Smooth muscle cell of the coronary artery (primary cell): ENCODE measurements around the gene SHISA7. TPM values are rescaled to one million over a fixed set of nuclear protein-coding genes. Genes with fewer than 3 reads are reported as not detected.

Experiments
- total RNA-seq: library from RNA; depleted of rRNA; stranded (reverse); fragments of >200 nt; gene quantifications from 2 replicates; pipeline ENCODE4 v1.2.3, GENCODE V29; 2014; ENCODE audit warnings: low replicate concordance

The SHISA7 gene
- total RNA-seq = not detected in 2 replicates

DNA sequence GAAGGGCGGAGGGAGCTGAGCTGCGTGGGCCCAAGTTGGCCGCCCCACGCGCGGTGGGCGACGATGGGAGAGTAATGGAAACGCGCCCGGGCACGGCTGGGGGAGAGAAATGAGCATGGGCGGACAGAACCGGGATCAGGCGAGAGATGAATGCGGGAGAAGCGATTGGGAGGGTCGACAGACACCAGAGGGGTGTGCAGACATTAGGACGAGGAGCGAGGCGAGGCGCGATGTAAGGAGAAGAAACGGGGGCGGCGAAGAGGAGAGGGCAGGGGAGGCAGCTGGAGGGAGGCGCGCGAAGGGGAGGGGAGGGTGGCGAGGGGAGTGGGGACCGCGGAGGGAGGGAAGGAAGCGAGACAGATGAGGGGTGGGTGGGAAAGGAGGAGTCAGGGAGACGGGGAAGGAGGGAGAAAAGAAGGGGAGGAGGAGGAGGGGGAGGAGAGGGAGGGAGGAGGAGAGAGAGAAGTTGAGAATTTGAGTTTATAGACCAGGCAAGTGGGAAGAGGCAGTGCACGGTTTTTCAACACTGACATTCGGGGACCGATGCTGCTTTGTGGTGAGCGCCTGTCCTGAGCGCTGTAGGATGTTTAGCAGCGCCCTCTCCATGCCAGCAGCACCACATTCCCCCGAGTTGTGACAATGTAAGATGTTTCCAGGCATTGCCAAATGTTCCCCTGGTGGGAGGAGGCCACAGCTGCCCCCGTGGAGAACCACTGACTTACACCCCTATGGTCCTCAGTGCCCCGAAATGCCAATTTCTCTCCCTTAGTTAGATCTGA is at the start of gene SHISA7:
SHISA7 (minus strand) TSS at position 256 of the 779 bp plus-strand sequence. CDS start 437 bp downstream, outside the sequence.

DNA sequence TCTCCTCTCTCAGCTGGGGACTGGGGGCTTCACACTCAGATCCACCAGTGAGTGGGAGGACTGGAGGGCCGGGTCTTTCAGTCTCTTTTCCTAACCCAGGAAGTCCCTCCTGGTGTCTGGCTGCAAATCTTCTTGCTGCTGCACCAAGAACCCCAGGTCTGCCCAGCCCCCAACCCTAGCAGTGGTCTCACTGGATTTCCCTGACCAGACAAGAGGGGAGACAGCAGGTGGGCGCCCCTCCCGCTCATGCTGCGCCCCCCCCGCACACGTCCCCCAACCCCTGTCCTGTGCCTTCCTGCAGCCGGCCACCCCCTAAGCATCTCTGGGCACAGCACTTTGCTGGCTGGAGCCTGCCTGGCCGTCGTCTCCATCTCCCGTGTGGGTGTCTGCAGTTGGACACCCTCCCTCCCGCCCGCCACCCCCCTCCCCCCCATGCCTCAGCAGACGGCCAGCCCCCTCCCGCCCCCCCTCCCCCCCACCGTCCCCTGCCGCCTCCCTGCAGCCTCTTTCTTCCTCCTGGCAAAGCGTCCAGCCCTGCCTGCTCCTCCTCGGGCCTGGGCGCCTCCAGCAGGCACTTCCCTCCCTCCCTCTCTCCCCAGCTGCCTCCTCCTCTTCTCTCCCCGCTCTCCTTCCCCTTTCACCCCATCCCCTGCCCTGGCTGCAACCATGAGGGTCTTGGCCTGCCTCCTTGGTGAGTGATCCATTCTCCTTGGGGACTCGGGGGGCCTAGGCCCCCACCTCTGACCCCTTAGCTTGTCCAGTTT is 45.0 kb upstream of the SHISA7 start, which contains the start of gene SSC5D:
SSC5D (plus strand) TSS at position 513 of the 764 bp plus-strand sequence; CDS start at position 667, 154 bp downstream.

DNA sequence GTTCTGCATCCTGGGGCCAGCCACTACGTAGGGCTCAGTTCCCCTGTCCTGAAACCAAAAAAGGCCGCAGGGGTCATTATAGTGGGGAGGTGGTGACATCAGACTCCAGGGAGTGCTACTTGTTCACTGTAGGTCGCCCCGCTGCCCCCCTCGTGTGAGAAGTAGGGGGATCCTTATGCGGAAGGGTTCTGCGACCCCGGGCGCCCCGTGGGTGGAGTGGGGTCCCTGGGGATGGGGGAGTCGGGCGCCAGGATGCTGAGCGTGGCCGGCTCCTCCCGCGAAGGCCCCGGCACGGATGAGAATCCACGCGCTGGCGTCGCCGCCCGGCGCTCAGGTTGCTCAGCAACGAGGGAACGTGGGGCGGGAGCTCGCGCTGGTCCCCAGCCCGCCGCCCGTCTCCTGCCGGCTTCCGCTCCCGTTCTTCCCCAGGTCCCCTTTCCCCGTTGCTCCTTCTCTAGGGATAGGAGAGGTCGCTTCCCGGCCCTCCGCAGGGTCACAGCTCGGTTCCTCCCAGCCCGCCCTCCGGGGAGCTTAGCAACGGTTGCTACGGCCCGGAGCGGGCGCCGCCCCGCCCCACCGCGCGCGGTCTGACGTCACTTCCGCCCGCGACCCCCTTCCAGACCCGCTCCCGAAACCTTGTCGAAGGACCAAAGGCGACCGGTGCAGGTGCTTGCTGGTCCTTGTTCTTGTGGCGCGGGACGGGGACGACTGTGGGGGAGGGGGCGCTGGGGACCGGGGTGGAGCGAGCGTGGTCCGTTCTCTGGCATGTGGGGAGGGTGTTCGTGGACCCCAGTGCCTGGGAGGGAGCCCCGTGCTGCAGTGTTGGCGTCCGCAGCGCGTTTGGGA is 41.7 kb upstream of the SHISA7 start, which contains the start of gene NAT14:
NAT14 (plus strand) TSS at position 596 of the 846 bp plus-strand sequence. CDS start 521 bp downstream, outside the sequence.

DNA sequence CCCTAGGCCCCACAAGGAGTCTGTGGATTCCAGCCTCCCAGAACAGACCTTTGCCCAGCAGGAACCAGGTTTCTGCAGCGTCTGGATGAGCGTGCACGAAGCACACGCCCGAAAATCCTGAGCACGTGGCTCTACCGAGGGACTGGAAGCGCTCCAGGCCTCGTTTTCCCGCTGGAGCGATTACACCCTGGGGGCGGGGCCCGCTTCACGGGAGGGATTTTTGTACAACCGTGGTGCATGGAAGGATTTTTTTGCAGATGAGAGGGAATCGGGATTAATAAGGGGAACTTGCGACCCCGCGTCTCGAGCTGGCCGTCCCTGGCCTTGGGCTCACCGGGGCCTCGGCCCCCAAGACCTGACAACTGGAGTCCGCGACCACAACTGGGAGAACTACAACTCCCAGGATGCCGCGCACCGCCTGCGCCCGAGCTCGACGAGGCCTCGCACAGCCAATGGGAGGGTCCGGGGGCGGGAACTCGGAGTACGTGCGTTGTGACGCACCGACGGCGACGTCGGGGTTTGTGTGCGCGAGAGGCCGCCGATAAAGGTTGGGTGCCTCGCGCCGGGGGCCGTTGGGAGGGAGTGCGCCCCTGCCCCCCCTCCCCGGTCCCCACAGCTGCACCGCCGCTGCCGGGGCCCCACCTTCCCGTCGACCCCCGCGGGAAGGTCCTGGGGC is 33.1 kb upstream of the SHISA7 start, which contains the start of gene ZNF628:
ZNF628 (plus strand) TSS at position 518 of the 676 bp plus-strand sequence. CDS start 3,294 bp downstream, outside the sequence.

DNA sequence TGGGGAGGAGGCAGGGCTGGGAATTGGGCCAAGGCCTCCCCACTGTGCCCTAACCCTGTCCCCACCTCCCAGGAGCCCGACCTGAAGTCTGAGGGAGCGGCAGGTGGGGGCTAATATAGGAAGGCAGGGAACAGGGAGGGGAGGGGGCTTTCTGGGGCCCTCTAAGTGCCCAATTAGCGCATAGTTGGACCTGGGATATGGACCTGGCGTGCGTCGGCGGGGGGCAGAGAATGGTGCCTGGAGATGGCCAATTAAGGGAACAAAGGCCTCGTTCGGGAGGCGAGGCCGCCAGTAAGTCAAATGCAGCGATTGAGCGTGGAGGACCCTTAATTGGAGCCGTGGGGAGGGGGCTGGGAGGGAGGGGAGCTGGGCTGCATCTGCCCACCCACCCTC is 21.6 kb upstream of the SHISA7 start, which contains the start of gene C19orf85:
C19orf85 (minus strand) TSS at position 90 of the 393 bp plus-strand sequence. CDS start 197 bp downstream, outside the sequence.

DNA sequence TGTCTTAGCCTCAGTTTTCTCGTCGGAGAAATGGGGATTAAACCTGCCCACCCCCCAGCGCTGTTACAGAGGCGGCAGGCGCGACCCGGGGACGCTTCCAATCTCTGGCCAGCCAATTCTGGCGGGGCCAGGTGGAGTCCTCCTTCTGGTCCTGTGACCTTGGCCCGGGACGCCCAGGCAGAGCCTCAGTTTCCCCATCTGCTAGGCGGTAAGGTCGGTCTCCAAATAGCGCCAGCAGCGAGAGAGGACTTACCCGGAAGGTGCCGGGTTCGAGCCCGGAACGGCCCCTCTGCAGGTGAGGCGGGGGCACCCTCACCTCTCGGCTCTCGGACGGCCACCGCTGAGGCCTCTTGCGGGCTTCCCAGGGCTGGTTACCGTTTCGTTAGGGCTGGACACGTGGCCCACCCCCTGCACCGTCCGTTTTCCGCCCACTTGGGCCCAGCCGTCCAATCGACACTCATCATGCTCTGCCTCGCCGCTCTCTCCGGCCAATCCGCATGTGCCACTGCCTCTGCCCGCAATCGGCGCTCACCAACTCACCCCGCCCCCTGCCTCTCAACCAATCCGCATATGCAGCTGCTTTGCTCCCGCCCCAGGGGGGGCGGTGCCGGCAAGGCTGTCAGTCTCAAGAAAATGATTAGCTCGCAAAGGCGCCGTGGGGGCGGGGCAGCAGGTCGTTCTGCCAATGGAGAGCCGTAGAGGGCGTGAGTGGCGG is 18.3 kb upstream of the SHISA7 start, which contains the start of gene ISOC2:
ISOC2 (minus strand) TSS at position 384 of the 715 bp plus-strand sequence. CDS start 5,156 bp downstream, outside the sequence.

DNA sequence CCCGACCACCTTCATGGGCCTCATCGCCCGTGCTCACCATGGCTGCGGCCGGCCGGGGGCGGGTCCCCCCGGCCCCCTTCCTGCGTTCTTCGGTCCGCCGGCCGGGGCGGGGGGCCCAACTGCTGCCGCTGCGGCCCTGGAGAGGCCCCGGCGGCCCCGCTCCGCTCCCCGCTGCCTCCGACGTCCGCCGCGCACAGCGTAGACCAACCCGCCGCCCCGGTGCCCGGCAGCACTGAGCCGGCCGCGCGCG is 35.6 kb downstream of the SHISA7 start, which contains the start of gene UBE2S:
UBE2S (minus strand) TSS at position 239 of the 250 bp plus-strand sequence; CDS start at position 40, 199 bp downstream.

DNA sequence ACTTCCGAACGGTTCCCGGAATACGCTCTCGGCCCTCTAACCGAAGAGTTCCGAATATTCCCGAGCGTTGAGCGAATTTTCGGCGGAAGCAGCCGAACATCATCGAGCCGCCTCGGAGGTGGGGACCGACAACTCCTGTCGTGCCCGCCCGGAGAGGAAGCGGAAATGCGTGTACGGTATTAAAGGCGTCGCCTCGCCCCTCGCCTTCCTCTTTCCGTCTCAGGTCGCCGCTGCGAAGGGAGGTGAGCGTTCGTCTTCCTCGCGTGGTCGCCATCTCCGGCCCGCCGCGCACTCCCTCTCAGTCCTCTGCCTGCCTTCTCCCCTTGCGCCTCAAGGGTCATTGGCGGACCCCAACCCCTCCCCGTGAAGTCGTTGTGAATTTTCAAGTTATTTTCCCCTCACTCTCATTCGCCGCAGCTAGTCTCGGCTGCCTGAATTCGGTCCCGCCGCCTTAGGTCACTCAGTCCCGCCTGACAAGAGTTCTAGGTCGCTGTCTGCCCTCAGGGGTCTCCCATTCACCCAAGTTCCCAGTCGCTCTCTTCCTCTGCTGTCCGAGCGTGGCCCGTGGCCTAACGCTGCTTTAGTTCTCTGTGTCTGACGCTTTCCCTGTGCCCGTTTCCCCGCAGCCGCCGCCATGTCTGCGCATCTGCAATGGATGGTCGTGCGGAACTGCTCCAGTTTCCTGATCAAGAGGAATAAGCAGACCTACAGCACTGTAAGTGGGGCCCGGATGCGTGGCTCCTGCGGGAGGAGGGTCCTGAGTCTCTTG is 57.2 kb downstream of the SHISA7 start, which contains the start of gene RPL28:
RPL28 (plus strand) TSS at position 209 of the 769 bp plus-strand sequence; CDS start at position 635, 426 bp downstream.

DNA sequence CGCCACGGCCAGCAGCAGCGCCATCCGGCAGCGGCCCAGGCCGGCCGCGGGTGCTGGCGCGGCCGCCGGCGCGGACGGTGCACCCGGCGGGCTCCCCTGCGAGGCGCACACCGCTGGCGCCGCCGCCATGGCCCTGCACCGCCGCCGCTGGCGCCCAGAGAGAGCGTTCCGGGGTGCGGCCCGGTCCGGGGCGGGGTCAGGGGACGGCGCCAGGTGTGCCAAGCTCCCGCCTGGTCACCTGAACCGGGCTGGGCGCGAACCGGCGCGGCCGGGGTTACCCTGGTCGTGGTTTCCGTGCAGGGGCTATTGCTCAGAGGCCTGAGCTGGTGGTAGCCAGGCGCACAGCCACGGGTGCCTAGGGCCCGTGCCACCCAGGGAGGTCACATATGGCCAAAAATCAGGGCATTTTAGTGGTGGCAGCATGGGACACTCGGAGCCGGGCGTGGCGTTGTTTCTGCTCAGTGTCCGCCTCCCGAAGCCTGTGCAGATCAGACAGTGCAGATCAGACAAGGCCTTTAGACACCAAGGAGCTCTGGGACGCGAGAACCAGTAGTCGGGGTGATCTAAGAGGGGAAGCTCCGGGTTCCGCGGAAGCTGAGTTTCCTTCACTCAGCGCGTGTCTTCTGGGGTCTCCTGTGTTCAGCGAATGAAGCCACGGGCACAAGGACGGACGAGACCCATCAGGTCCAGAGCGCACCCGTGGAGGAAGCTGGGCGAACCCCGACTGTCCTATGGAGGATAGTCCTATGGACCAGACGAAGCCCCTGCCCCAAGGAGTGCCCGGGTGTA is 58.8 kb downstream of the SHISA7 start, which contains the start of gene TMEM238:
TMEM238 (minus strand) TSS at position 162 of the 789 bp plus-strand sequence; CDS start at position 129, 33 bp downstream.

Other genes starting within 250 kb of the SHISA7 start
- gene PTPRH, start 233.8 kb downstream of the SHISA7 start, total RNA-seq = 2.5 and 3.9 TPM in 2 replicates
- gene TMEM86B, start 214.5 kb downstream of the SHISA7 start, total RNA-seq = 0.98 and 1.2 TPM in 2 replicates
- 18.2 and 30.9 TPM in 2 replicates for gene PPP6R1, start 184.3 kb downstream of the SHISA7 start, total RNA-seq
- 18.0 and 25.8 TPM in 2 replicates for gene HSPBP1, start 163.2 kb downstream of the SHISA7 start, total RNA-seq
- 6.9 and 11.3 TPM in 2 replicates for gene BRSK1, start 159.3 kb downstream of the SHISA7 start, total RNA-seq
- gene TMEM150B, start 118.0 kb downstream of the SHISA7 start, total RNA-seq = not detected in 2 replicates
- gene KMT5C, start 103.4 kb downstream of the SHISA7 start, total RNA-seq = 5.8 and 10.8 TPM in 2 replicates
- gene COX6B2, start 88.6 kb downstream of the SHISA7 start, total RNA-seq = not detected in 2 replicates
- gene GARIN5B, start 80.0 kb downstream of the SHISA7 start, total RNA-seq = not detected in 2 replicates
- gene IL11, start 72.8 kb downstream of the SHISA7 start, total RNA-seq = 0.23 and 4.7 TPM in 2 replicates
- not detected in 2 replicates for gene TMEM190, start 66.5 kb downstream of the SHISA7 start, total RNA-seq
- gene TMEM238, start 59.0 kb downstream of the SHISA7 start, total RNA-seq = 0.30 TPM in 1 of 2 replicates, not detected in the other
- gene RPL28, start 57.4 kb downstream of the SHISA7 start, total RNA-seq = 245 and 291 TPM in 2 replicates
- gene UBE2S, start 35.5 kb downstream of the SHISA7 start, total RNA-seq = 7.3 and 94.4 TPM in 2 replicates
- 23.4 and 87.9 TPM in 2 replicates for gene ISOC2, start 18.3 kb upstream of the SHISA7 start, total RNA-seq
- gene C19orf85, start 21.5 kb upstream of the SHISA7 start, total RNA-seq = not detected in 2 replicates
- gene ZNF628, start 33.3 kb upstream of the SHISA7 start, total RNA-seq = 0.35 and 0.60 TPM in 2 replicates
- 6.7 and 15.1 TPM in 2 replicates for gene NAT14, start 41.9 kb upstream of the SHISA7 start, total RNA-seq
- gene SSC5D, start 45.1 kb upstream of the SHISA7 start, total RNA-seq = 0.68 and 5.7 TPM in 2 replicates
- gene SBK2, start 93.8 kb upstream of the SHISA7 start, total RNA-seq = not detected in 2 replicates
- not detected in 2 replicates for gene SBK3, start 102.2 kb upstream of the SHISA7 start, total RNA-seq
- 0.94 and 3.3 TPM in 2 replicates for gene ZNF579, start 137.5 kb upstream of the SHISA7 start, total RNA-seq
- 1.3 and 1.6 TPM in 2 replicates for gene FIZ1, start 156.2 kb upstream of the SHISA7 start, total RNA-seq
- 7.3 and 7.5 TPM in 2 replicates for gene ZNF524, start 157.0 kb upstream of the SHISA7 start, total RNA-seq
- under 0.01 and 0.53 TPM in 2 replicates for gene ZNF865, start 162.3 kb upstream of the SHISA7 start, total RNA-seq
- gene ZNF784, start 181.3 kb upstream of the SHISA7 start, total RNA-seq = 2.0 and 3.5 TPM in 2 replicates
- gene ZNF580, start 197.7 kb upstream of the SHISA7 start, total RNA-seq = 3.6 and 6.4 TPM in 2 replicates
- 18.8 and 20.7 TPM in 2 replicates for gene ZNF581, start 200.3 kb upstream of the SHISA7 start, total RNA-seq
- gene CCDC106, start 204.9 kb upstream of the SHISA7 start, total RNA-seq = 2.7 and 6.4 TPM in 2 replicates
- 82.3 and 109 TPM in 2 replicates for gene U2AF2, start 211.7 kb upstream of the SHISA7 start, total RNA-seq
- 54.2 and 64.5 TPM in 2 replicates for gene EPN1, start 231.9 kb upstream of the SHISA7 start, total RNA-seq